Activated CD8-positive, alpha-beta memory T cell treated with anti-CD3 and anti-CD28 coated beads, Interleukin-2, amount 50 U/mL, for 1 hour (primary cell): ENCODE measurements around the gene TLR9.
"Not testable (repeated sequence)": the region's sequence is repeated elsewhere in the genome, so short reads cannot be mapped to it uniquely, and the experiment has no call there.

ENCODE experiments used
- DNase-seq: peaks from one replicate; pipeline ENCODE4 v3.0.0-alpha.2; 2020; ENCODE audit errors: extremely low read depth

Gene TLR9

GRCh38 chr3:52225452-52226228 is at the start of gene TLR9:
TSS of gene TLR9 (minus strand) at chr3:52225645. CDS start at chr3:52225529, 116 bp downstream.
- DNase-seq: no peak

- DNase-seq: not testable (repeated sequence)
These were observed 49.3 kb upstream of the TLR9 start for GRCh38 chr3:52274781-52275180.

GRCh38 chr3:52272831-52273230 is 47.4 kb upstream of the TLR9 start:
- no peak for DNase-seq

- DNase-seq: not testable (repeated sequence)
These were observed 46.7 kb upstream of the TLR9 start for GRCh38 chr3:52272172-52272571.

GRCh38 chr3:52270252-52270754 is 44.9 kb upstream of the TLR9 start:
- DNase-seq: no peak

- no peak for DNase-seq
These were observed 44.3 kb upstream of the TLR9 start for GRCh38 chr3:52269776-52270175.

GRCh38 chr3:52268036-52268435 is 42.6 kb upstream of the TLR9 start:
- no peak for DNase-seq

- no peak for DNase-seq
These were observed 39.9 kb upstream of the TLR9 start for GRCh38 chr3:52265387-52265786.

- no peak for DNase-seq
These were observed 37.0 kb upstream of the TLR9 start for GRCh38 chr3:52262447-52262846.

GRCh38 chr3:52259448-52259847 is 34.0 kb upstream of the TLR9 start:
- DNase-seq: no peak

GRCh38 chr3:52259035-52259434 is 33.6 kb upstream of the TLR9 start:
- DNase-seq: no peak

GRCh38 chr3:52257911-52258310 is 32.5 kb upstream of the TLR9 start:
- no peak for DNase-seq

- DNase-seq: no peak
These were observed 31.2 kb upstream of the TLR9 start for GRCh38 chr3:52256622-52257021.

GRCh38 chr3:52256159-52256558 is 30.7 kb upstream of the TLR9 start:
- DNase-seq: no peak

GRCh38 chr3:52254608-52255007 is 29.2 kb upstream of the TLR9 start:
- no peak for DNase-seq

- peak; percentile 84 for DNase-seq
These were observed 28.2 kb upstream of the TLR9 start for GRCh38 chr3:52253314-52254304.

GRCh38 chr3:52250122-52250521 is 24.7 kb upstream of the TLR9 start:
- DNase-seq: no peak

GRCh38 chr3:52249683-52250082 is 24.2 kb upstream of the TLR9 start:
- no peak for DNase-seq

- DNase-seq: no peak
These were observed 23.5 kb upstream of the TLR9 start for GRCh38 chr3:52248816-52249547.

- DNase-seq: no peak
These were observed 22.7 kb upstream of the TLR9 start for GRCh38 chr3:52248165-52248541.

- no peak for DNase-seq
These were observed 22.1 kb upstream of the TLR9 start for GRCh38 chr3:52247409-52248164.
